G401 (cell line): ENCODE results near the gene ADCY5. TPM values are rescaled to one million over a fixed set of nuclear protein-coding genes. Genes with fewer than 3 reads are reported as not detected.

Source experiments
- DNase-seq: peaks from one replicate; pipeline ENCODE4 v3.0.0-alpha.2; 2015; ENCODE audit warnings: low spot score
- in situ Hi-C: cut with HindIII; loops from 2 replicates; pipeline ENCODE4 v1.10.0; 2016; ENCODE audit warnings: low sequenced_read_pairs, mixed read lengths
- total RNA-seq: library from RNA; depleted of rRNA; stranded (reverse); fragments of >200 nt; shearing (Covaris generic); gene quantifications from 2 replicates; pipeline ENCODE4 v1.2.3, GENCODE V29; 2014

The ADCY5 gene
- total RNA-seq, 1 experiment from 2014 or later = 0.07 TPM

- in situ Hi-C loops = no loop called here
- DNase-seq = no peak
Observed at GRCh38 chr3:123338620-123339061, 110.2 kb downstream of the ADCY5 start.

- in situ Hi-C loops = no loop called here
Observed at GRCh38 chr3:123337948-123338619, 110.8 kb downstream of the ADCY5 start.

GRCh38 chr3:123337226-123337625 is 111.7 kb downstream of the ADCY5 start:
- DNase-seq = no peak
- in situ Hi-C loops = no loop called here

More at GRCh38 chr3:123337948-123338619, 110.8 kb downstream of the ADCY5 start:
- no peak for DNase-seq

GRCh38 chr3:123336441-123336851 is 112.4 kb downstream of the ADCY5 start:
- in situ Hi-C loops = no loop called here
- no peak for DNase-seq

GRCh38 chr3:123336001-123336400 is 112.9 kb downstream of the ADCY5 start:
- in situ Hi-C loops = no loop called here
- no peak for DNase-seq

GRCh38 chr3:123335007-123335670 is 113.8 kb downstream of the ADCY5 start:
- in situ Hi-C loops = no loop called here
- no peak for DNase-seq

GRCh38 chr3:123334056-123334455 is 114.8 kb downstream of the ADCY5 start:
- DNase-seq = no peak
- in situ Hi-C loops = no loop called here

- DNase-seq = no peak
- in situ Hi-C loops = no loop called here
Observed at GRCh38 chr3:123333401-123333800, 115.5 kb downstream of the ADCY5 start.

GRCh38 chr3:123332124-123332641 is 116.7 kb downstream of the ADCY5 start:
- no peak for DNase-seq
- in situ Hi-C loops = no loop called here

- in situ Hi-C loops = no loop called here
- no peak for DNase-seq
Observed at GRCh38 chr3:123331651-123332050, 117.2 kb downstream of the ADCY5 start.

- in situ Hi-C loops = no loop called here
- no peak for DNase-seq
Observed at GRCh38 chr3:123331006-123331405, 117.9 kb downstream of the ADCY5 start.

- in situ Hi-C loops = no loop called here
- DNase-seq = no peak
Observed at GRCh38 chr3:123330441-123330991, 118.4 kb downstream of the ADCY5 start.

- DNase-seq = peak; percentile 23
- in situ Hi-C loops = no loop called here
Observed at GRCh38 chr3:123329636-123330340, 119.1 kb downstream of the ADCY5 start.

- peak; percentile 68 for DNase-seq
- in situ Hi-C loops = no loop called here
Observed at GRCh38 chr3:123328851-123329635, 119.8 kb downstream of the ADCY5 start.

- DNase-seq = no peak
- in situ Hi-C loops = no loop called here
Observed at GRCh38 chr3:123327956-123328850, 120.7 kb downstream of the ADCY5 start.

- DNase-seq = no peak
- in situ Hi-C loops = no loop called here
Observed at GRCh38 chr3:123327480-123327879, 121.4 kb downstream of the ADCY5 start.

GRCh38 chr3:123326531-123326930 is 122.4 kb downstream of the ADCY5 start:
- no peak for DNase-seq
- in situ Hi-C loops = no loop called here

GRCh38 chr3:123325766-123326256 is 123.1 kb downstream of the ADCY5 start:
- no peak for DNase-seq
- in situ Hi-C loops = no loop called here
